IgD-negative memory B cell (primary cell): ENCODE results near the gene METTL23. TPM values are rescaled to one million over a fixed set of nuclear protein-coding genes. Genes with fewer than 3 reads are reported as not detected.

Experiments
- polyA plus RNA-seq: library from polyadenylated mRNA; unstranded; fragments of 300-500 nt; fragmentation: Illumina TruSeq; gene quantifications from one replicate; pipeline ENCODE4 v1.2.3, GENCODE V29; 2021

METTL23 gene
- polyA plus RNA-seq, 1 donor from 2014 or later = 121 TPM

Other genes starting within 250 kb of the METTL23 start
- gene RHBDF2, start 225.4 kb upstream of the METTL23 start, polyA plus RNA-seq = 160 TPM
- gene CYGB, start 189.1 kb upstream of the METTL23 start, polyA plus RNA-seq = 2.1 TPM
- gene PRCD, start 186.8 kb upstream of the METTL23 start, polyA plus RNA-seq = 24.4 TPM
- 0.68 TPM for gene ST6GALNAC2, start 141.0 kb upstream of the METTL23 start, polyA plus RNA-seq
- gene ST6GALNAC1, start 83.1 kb upstream of the METTL23 start, polyA plus RNA-seq = 0.44 TPM
- gene MXRA7, start 15.9 kb upstream of the METTL23 start, polyA plus RNA-seq = 2.7 TPM
- 41.4 TPM for gene JMJD6, start 233 bp upstream of the METTL23 start, polyA plus RNA-seq
- gene SRSF2, start 10.5 kb downstream of the METTL23 start, polyA plus RNA-seq = 152 TPM
- gene MFSD11, start 11.3 kb downstream of the METTL23 start, polyA plus RNA-seq = 17.5 TPM
- not detected for gene MGAT5B, start 141.6 kb downstream of the METTL23 start, polyA plus RNA-seq